HepG2 (cell line): ENCODE data around the gene ASL. TPM values are rescaled to one million over a fixed set of nuclear protein-coding genes. Genes with fewer than 3 reads are reported as not detected.

Experiments
- AKNA ChIP-seq: sonication (generic); formaldehyde crosslinking; IDR thresholded peaks from 2 replicates; pipeline ENCODE4 v1.4.0; 2020; ENCODE audit warnings: missing genetic modification reagents, borderline replicate concordance
- CC2D1A ChIP-seq: sonication (generic); formaldehyde crosslinking; IDR thresholded peaks from 2 replicates; pipeline ENCODE4 v1.8.1; 2023; ENCODE audit warnings: mild to moderate bottlenecking, missing genetic modification reagents
- CENPBD1 ChIP-seq: sonication (generic); formaldehyde crosslinking; IDR thresholded peaks from 2 replicates; pipeline ENCODE4 v1.8.0; 2022; ENCODE audit warnings: missing genetic modification reagents, low read depth, mild to moderate bottlenecking, borderline replicate concordance
- CHD2 ChIP-seq: IDR thresholded peaks from 2 replicates; pipeline ENCODE4 v1.6.1; 2011; ENCODE audit warnings: low read depth, low read length, improper control_type of control experiment
- DR1 ChIP-seq: sonication (generic); formaldehyde crosslinking; IDR thresholded peaks from 2 replicates; pipeline ENCODE4 v1.8.0; 2021; ENCODE audit warnings: mild to moderate bottlenecking, missing genetic modification reagents, inconsistent platforms
- IRX3 ChIP-seq: sonication (generic); formaldehyde crosslinking; IDR thresholded peaks from 2 replicates; pipeline ENCODE4 v1.8.1; 2023; ENCODE audit warnings: mild to moderate bottlenecking, low read depth, missing genetic modification reagents, borderline replicate concordance
- JUNB ChIP-seq: sonication (generic); formaldehyde crosslinking; IDR thresholded peaks from 2 replicates; pipeline ENCODE4 v1.8.0; 2022; ENCODE audit warnings: missing genetic modification reagents, mild to moderate bottlenecking, borderline replicate concordance
- NFE2L1 ChIP-seq: sonication (generic); formaldehyde crosslinking; IDR thresholded peaks from 2 replicates; pipeline ENCODE4 v1.4.0; 2020; ENCODE audit warnings: missing genetic modification reagents, mild to moderate bottlenecking, borderline replicate concordance
- STAG1 ChIP-seq: sonication (generic); formaldehyde crosslinking; IDR thresholded peaks from 2 replicates; pipeline ENCODE4 v1.4.0; 2020; ENCODE audit warnings: missing genetic modification reagents
- XBP1 ChIP-seq: sonication (generic); formaldehyde crosslinking; IDR thresholded peaks from 2 replicates; pipeline ENCODE4 v1.5.0; 2020; ENCODE audit warnings: missing genetic modification reagents
- ZFAT ChIP-seq: sonication (generic); formaldehyde crosslinking; conservative IDR thresholded peaks from 2 replicates; pipeline ENCODE4 v1.8.1; 2023; ENCODE audit warnings: missing genetic modification reagents, inconsistent platforms
- ZNF740 ChIP-seq: sonication (generic); formaldehyde crosslinking; IDR thresholded peaks from 2 replicates; pipeline ENCODE4 v1.4.0; 2020; ENCODE audit warnings: missing genetic modification reagents
- polyA plus RNA-seq, 8 experiments: library from polyadenylated mRNA; depleted of rRNA in 3 of 8; stranded (reverse) in 7 of 8; unstranded in 1 of 8; fragments of >200 nt; fragmentation: Illumina TruSeq in 4 of 8; extraction: Trizol in 4 of 8; gene quantifications; 2 replicates each; pipeline versions ENCODE4 v1.2.1 to v1.2.3, GENCODE V29; 2011 to 2016; ENCODE audit warnings: low read depth in 4 of 8, missing spikeins in 1 of 8, mixed read lengths in 1 of 8; ENCODE audit not compliant: insufficient read depth in 1 of 8
- total RNA-seq, 5 experiments: library from RNA; depleted of rRNA; stranded (reverse); fragments of >200 nt; fragmentation: Illumina TruSeq; extraction: Trizol; gene quantifications; 2 replicates each; pipeline ENCODE4 v1.2.3, GENCODE V29; 2016; ENCODE audit warnings: low read depth in 1 of 5
- TF ChIP-seq, protein P1 (sequence below), 2 experiments: sonication (generic) in 1 of 2; formaldehyde crosslinking in 1 of 2; IDR thresholded peaks; 2 replicates each; pipeline versions ENCODE4 v1.5.1 to v1.6.1; 2011 to 2020; ENCODE audit warnings: borderline replicate concordance in 1 of 2, low read depth in 1 of 2, low read length in 1 of 2, mild to moderate bottlenecking in 1 of 2, missing genetic modification reagents in 1 of 2, moderate library complexity in 1 of 2
- TF ChIP-seq, protein P2 (sequence below): sonication (generic); formaldehyde crosslinking; IDR thresholded peaks from 2 replicates; pipeline ENCODE4 v1.4.0; 2020; ENCODE audit warnings: missing genetic modification reagents, borderline replicate concordance

The ASL gene
- total and polyA plus RNA-seq, 2 of the 13 experiments (the other 11 are each of a cell fraction or from before 2014, with no cell fraction given) = 71.4 to 96.5 TPM

- TF ChIP-seq AKNA (no peak), DR1 (no peak), STAG1 (CRISPR knock-in tag) (no peak), NFE2L1 (CRISPR knock-in tag) (no peak), XBP1 (CRISPR knock-in tag) (no peak), ZFAT (no peak), CHD2 (no peak), CC2D1A (no peak), CENPBD1 (CRISPR knock-in tag) (no peak), JUNB (no peak), IRX3 (CRISPR knock-in tag) (no peak), ZNF740 (no peak)
- TF ChIP-seq, protein P1, sequence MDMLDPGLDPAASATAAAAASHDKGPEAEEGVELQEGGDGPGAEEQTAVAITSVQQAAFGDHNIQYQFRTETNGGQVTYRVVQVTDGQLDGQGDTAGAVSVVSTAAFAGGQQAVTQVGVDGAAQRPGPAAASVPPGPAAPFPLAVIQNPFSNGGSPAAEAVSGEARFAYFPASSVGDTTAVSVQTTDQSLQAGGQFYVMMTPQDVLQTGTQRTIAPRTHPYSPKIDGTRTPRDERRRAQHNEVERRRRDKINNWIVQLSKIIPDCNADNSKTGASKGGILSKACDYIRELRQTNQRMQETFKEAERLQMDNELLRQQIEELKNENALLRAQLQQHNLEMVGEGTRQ (IDR thresholded peaks at IDR 0.05; ENCODE audit: low read depth, low read length) = no peak
- TF ChIP-seq, protein P1 (CRISPR knock-in tag; IDR thresholded peaks at IDR 0.05; ENCODE audit: borderline replicate concordance) = no peak
- TF ChIP-seq, protein P2, sequence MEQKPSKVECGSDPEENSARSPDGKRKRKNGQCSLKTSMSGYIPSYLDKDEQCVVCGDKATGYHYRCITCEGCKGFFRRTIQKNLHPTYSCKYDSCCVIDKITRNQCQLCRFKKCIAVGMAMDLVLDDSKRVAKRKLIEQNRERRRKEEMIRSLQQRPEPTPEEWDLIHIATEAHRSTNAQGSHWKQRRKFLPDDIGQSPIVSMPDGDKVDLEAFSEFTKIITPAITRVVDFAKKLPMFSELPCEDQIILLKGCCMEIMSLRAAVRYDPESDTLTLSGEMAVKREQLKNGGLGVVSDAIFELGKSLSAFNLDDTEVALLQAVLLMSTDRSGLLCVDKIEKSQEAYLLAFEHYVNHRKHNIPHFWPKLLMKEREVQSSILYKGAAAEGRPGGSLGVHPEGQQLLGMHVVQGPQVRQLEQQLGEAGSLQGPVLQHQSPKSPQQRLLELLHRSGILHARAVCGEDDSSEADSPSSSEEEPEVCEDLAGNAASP (CRISPR knock-in tag) = no peak; the same call in 1 of the 2 replicates
These were observed 1.1 kb downstream of the ASL start (continued) for GRCh38 chr7:66076462-66077329.
